GM23338 (cell line): ENCODE results near the gene CD2AP.

Experiments
- EZH2 ChIP-seq: fragments of 200-600 bp; sonication (generic); IDR thresholded peaks from one replicate; pipeline ENCODE4 v1.8.0; 2017; ENCODE audit warnings: antibody characterized with exemption, mild to moderate bottlenecking, low read depth; ENCODE audit not compliant: unreplicated experiment
- JUNB ChIP-seq: IDR thresholded peaks from one replicate; pipeline ENCODE4 v1.6.1; 2016; ENCODE audit warnings: antibody characterized with exemption; ENCODE audit not compliant: unreplicated experiment
- POLR2AphosphoS5 ChIP-seq: IDR thresholded peaks from 2 replicates; pipeline ENCODE4 v1.6.1; 2016; ENCODE audit warnings: antibody characterized with exemption, low read depth
- TF ChIP-seq, protein P1 (sequence below), 2 experiments: fragments of 200-600 bp in 1 of 2; sonication (generic) in 1 of 2; conservative IDR thresholded peaks; 2 replicates each; pipeline versions ENCODE4 v1.5.1 to v1.6.1; 2016 to 2017; ENCODE audit warnings: antibody characterized with exemption in 2 of 2, low read depth in 2 of 2, mild to moderate bottlenecking in 2 of 2, moderate library complexity in 1 of 2

DNA sequence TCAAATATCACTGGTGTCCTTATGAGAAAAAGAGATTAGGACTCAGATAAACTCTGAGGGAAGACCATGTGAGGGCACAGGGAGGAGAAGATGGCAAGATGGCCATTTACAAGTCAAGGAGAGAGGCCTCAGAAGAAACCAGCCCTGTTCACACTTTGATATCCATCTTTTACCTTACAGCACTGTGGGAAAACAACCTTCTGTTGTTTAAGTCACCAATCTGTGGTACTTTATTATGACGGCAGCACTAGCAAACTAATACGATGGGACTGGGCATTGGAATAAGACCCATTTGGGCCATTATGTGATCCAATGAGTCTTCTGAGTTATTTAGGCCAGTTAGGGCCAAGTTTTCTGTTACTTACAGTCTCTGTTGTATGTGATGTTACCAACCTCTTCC lies 26.4 kb upstream of the CD2AP start:
- TF ChIP-seq, protein P1, sequence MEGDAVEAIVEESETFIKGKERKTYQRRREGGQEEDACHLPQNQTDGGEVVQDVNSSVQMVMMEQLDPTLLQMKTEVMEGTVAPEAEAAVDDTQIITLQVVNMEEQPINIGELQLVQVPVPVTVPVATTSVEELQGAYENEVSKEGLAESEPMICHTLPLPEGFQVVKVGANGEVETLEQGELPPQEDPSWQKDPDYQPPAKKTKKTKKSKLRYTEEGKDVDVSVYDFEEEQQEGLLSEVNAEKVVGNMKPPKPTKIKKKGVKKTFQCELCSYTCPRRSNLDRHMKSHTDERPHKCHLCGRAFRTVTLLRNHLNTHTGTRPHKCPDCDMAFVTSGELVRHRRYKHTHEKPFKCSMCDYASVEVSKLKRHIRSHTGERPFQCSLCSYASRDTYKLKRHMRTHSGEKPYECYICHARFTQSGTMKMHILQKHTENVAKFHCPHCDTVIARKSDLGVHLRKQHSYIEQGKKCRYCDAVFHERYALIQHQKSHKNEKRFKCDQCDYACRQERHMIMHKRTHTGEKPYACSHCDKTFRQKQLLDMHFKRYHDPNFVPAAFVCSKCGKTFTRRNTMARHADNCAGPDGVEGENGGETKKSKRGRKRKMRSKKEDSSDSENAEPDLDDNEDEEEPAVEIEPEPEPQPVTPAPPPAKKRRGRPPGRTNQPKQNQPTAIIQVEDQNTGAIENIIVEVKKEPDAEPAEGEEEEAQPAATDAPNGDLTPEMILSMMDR (conservative IDR thresholded peaks at IDR 0.05; ENCODE audit: low read depth in 2 of 2) = no peak
- TF ChIP-seq EZH2 (no peak), POLR2AphosphoS5 (no peak), JUNB (no peak)
